Subcutaneous abdominal adipose tissue (tissue), 5 donors: ENCODE data around the gene PPFIA2.
A peak's percentile ranks its signal among the peaks of the same experiment; 100 is the strongest.

Experiments
- H3K27ac ChIP-seq: one replicate; pipeline ENCODE4 v1.7.0; 2013; ENCODE audit warnings: low read depth, mild to moderate bottlenecking, inconsistent platforms, low read length, moderate library complexity
- H3K27me3 ChIP-seq, 5 donors: one replicate each; pipeline ENCODE4 v1.7.0; 2013; ENCODE audit warnings: low read length in 5 of 5, inconsistent platforms in 1 of 5; ENCODE audit not compliant: control insufficient read depth in 5 of 5, insufficient read depth in 4 of 5
- H3K36me3 ChIP-seq, 5 donors: one replicate each; pipeline ENCODE4 v1.7.0; 2013; ENCODE audit warnings: low read length in 5 of 5; ENCODE audit not compliant: control insufficient read depth in 5 of 5, insufficient read depth in 5 of 5
- H3K4me1 ChIP-seq, 5 donors: one replicate each; pipeline ENCODE4 v1.7.0; 2013; ENCODE audit warnings: low read length in 5 of 5, mild to moderate bottlenecking in 3 of 5, moderate library complexity in 1 of 5; ENCODE audit not compliant: control insufficient read depth in 5 of 5, insufficient read depth in 5 of 5
- H3K4me3 ChIP-seq, 5 donors: one replicate each; pipeline ENCODE4 v1.7.0; 2013; ENCODE audit warnings: low read length in 5 of 5, low read depth in 1 of 5
- H3K9ac ChIP-seq, 5 donors: one replicate each; pipeline ENCODE4 v1.7.0; 2013; ENCODE audit warnings: low read length in 5 of 5, mild to moderate bottlenecking in 4 of 5, moderate library complexity in 3 of 5
- H3K9me3 ChIP-seq, 5 donors: one replicate each; pipeline ENCODE4 v1.7.0; 2013; ENCODE audit warnings: low read length in 5 of 5; ENCODE audit not compliant: control insufficient read depth in 5 of 5
- donor health status: healthy.
- donor health status: healthy.
- donor health status: healthy.
- donor health status: healthy.
- donor health status: healthy.

PPFIA2 gene

DNA sequence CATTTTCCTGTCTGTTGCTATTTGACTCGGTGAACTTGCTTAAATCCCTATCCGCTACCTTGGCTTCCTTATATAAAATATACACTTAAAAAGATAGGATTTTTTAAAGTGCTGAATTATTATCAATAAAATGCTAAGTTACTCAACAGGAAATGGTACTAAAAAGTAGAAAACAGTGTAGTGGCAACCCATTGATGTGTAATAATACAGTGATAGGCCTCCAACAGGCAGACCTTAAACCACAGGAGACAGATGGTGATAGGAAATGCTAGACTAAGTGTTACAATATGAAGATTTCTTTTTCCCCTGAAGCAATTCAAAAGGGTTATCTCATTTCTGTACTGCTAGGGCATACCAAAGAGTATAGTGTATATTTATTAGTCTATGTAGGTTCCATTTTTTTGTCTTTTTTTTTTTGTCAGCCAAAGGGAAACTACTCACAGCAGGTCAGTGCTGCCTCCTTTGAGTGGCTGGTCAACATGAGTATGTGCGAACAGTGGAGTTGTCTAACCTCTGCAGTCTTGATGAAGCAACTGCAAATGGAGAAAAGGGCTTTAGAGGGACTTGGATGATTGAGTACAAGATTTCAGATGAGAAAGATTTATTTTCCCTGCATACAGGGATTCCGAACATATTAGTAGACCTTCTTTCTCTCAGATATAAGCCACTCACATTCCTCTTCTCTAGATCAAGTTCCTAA, 497.5 kb downstream of the PPFIA2 start:
- Histone ChIP-seq H3K9ac (no peak overlapping the region), H3K27ac (no peak overlapping the region), H3K4me1 (peaks cover 0 to 3% (median 0%) of the 10 kb centered on the region in 5 donors), H3K9me3 (no peaks in the 10 kb centered on the region), H3K4me3 (no peak overlapping the region), H3K27me3 (no peaks in the 10 kb centered on the region), H3K36me3 (peaks cover 0 to 9% (median 3%) of the 10 kb centered on the region in 5 donors)

DNA sequence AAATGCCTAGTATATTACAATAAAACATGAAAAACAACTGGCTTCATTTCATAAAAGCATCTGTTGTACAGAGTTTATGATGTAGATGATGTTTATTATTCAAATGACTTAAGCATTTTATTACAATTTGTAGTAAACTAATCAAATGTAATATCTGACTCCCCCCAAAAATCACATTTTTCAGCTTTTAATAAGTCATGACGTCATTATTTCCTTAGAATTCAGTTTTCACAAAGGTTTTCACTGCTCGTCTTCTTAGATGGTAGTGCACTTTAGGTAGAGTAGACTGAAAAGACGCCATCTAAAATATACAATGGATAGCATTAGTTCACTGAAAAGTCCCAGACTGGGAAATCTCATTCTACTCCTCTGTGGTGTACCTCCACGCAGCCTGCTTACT, 499.8 kb downstream of the PPFIA2 start:
- Histone ChIP-seq H3K9ac (no peak overlapping the region), H3K27me3 (no peaks in the 10 kb centered on the region), H3K4me3 (no peak overlapping the region), H3K4me1 (peaks cover 0 to 3% (median 0%) of the 10 kb centered on the region in 5 donors), H3K36me3 (peaks cover 0 to 12% (median 3%) of the 10 kb centered on the region in 5 donors), H3K9me3 (no peaks in the 10 kb centered on the region), H3K27ac (no peak overlapping the region)

DNA sequence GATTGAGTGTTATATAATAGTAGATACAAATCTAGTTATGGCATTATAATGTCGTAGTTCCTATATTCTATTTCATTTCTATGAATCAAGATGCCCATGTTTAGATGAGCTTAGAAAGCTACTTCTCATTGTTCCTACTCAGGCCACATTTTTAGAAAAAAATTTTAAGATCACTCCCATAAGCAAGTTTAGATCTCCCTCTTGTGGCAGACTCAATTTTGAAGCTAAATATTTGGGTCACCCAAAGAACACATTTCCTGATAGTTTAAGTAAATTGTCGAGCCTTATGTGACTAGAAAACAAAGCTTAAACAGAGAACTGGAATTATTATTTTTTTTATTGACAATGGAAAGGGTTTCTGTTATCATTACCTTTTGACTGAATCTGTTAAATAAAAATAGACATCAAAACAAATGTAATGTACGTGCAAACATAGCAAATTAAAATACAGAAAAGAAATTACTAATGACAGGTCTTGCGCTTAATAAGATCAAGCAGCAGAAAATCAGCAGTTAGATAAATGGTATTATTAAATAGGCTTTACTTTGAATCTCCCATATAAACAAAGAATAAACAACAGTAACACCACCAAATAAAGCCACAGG, 501.1 kb downstream of the PPFIA2 start:
- H3K9ac ChIP-seq: no peak overlapping the region
- H3K4me3 ChIP-seq: no peak overlapping the region
- H3K36me3 ChIP-seq: peaks cover 0 to 7% (median 1%) of the 10 kb centered on the region in 5 donors
- peaks cover 0 to 5% (median 3%) of the 10 kb centered on the region in 5 donors for H3K4me1 ChIP-seq
- no peak overlapping the region for H3K27ac ChIP-seq
- no peaks in the 10 kb centered on the region for H3K9me3 ChIP-seq
- H3K27me3 ChIP-seq: no peaks in the 10 kb centered on the region

DNA sequence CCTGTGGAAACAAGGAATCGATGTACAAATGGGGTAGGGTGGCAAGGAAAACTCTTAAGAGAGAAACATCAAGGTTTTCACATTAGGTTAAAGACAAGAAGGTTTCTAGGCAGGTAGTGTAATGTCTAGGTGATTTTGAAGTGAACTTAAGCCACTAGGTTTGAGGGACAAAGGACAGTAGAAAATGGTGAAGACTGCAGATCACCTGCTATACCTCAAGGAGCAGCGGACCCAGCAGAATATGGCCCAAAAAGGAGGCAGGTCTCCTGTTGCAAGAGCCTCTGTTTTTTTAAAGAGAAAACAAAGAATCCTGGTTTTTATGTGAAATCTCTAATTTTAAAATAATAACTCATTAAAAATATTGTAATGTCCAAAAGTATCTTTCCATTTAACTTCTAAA, 503.2 kb downstream of the PPFIA2 start:
- peaks cover 0 to 7% (median 0%) of the 10 kb centered on the region in 5 donors for H3K36me3 ChIP-seq
- H3K4me1 ChIP-seq: peaks cover 0 to 8% (median 3%) of the 10 kb centered on the region in 5 donors
- H3K27me3 ChIP-seq: no peaks in the 10 kb centered on the region
- H3K9me3 ChIP-seq: no peaks in the 10 kb centered on the region
- H3K4me3 ChIP-seq: no peak overlapping the region
- H3K9ac ChIP-seq: no peak overlapping the region
- H3K27ac ChIP-seq: no peak overlapping the region

DNA sequence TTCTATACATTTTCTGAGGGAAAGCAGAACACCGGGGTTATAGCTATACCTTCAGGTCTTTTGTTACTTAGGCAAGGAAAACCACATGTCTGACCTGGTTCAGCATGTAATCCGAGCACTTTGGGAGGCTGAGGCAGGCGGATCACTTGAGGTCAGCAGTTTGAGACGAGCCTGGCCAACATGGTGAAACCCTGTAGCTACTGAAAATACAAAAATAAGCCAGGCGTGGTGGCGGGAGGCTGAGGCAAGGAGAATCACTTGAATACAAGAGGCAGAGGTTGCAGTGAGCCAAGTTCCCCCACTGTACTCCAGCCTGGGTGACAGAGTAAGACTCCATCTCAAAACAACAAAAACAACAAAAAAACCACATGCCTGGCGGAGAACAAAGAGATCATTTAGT, 503.7 kb downstream of the PPFIA2 start:
- peaks cover 0 to 8% (median 3%) of the 10 kb centered on the region in 5 donors for H3K4me1 ChIP-seq
- H3K9ac ChIP-seq: no peak overlapping the region
- no peak overlapping the region for H3K27ac ChIP-seq
- H3K36me3 ChIP-seq: peaks cover 0 to 7% (median 0%) of the 10 kb centered on the region in 5 donors
- no peaks in the 10 kb centered on the region for H3K27me3 ChIP-seq
- H3K4me3 ChIP-seq: no peak overlapping the region
- H3K9me3 ChIP-seq: no peaks in the 10 kb centered on the region

DNA sequence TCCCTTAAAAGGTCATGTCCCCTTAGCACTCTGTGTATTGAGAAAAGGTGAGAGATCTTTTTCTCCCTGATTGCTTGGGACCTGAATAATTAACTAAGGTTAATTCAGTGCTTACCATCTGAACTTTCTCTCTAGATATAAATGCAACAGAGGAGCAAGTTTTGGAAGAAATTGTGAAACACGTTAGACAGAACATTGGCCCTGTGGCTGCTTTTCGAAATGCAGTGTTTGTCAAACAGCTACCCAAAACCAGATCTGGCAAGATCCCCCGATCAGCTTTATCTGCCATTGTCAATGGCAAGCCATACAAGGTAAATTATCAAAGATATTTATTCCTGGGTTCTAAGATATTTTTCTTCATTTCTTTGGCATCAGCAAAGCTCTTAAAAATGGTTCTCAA, 505.8 kb downstream of the PPFIA2 start:
- H3K36me3 ChIP-seq: peaks cover 0 to 7% (median 0%) of the 10 kb centered on the region in 5 donors

DNA sequence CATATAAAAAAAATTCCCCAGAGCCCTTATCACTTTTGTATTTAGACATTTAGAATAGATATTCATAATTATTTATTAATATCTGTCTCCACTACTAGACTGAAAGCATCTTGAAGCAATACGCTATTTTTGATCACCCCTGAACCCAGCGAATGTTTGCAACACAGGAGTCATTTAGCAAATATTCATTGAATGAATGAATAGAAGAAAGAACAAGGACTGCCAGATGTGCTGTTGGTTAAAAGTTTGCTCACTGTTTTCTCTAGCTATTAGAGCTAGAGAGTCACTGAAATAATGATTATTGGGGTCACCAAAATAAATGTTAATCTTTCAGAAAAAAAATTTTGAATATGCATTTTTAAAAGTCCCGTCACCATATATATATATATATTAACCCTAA, 506.9 kb downstream of the PPFIA2 start:
- Histone ChIP-seq H3K27me3 (no peaks in the 10 kb centered on the region), H3K9ac (no peak overlapping the region), H3K27ac (no peak overlapping the region), H3K36me3 (peaks cover 0 to 7% (median 0%) of the 10 kb centered on the region in 5 donors), H3K4me1 (peaks cover 0 to 11% (median 3%) of the 10 kb centered on the region in 5 donors), H3K4me3 (no peak overlapping the region), H3K9me3 (no peaks in the 10 kb centered on the region)

More for the DNA sequence above, 505.8 kb downstream of the PPFIA2 start:
- no peak overlapping the region for H3K9ac ChIP-seq
- no peaks in the 10 kb centered on the region for H3K27me3 ChIP-seq
- no peaks in the 10 kb centered on the region for H3K9me3 ChIP-seq
- H3K4me3 ChIP-seq: no peak overlapping the region
- H3K4me1 ChIP-seq: peaks cover 0 to 11% (median 3%) of the 10 kb centered on the region in 5 donors
- no peak overlapping the region for H3K27ac ChIP-seq

DNA sequence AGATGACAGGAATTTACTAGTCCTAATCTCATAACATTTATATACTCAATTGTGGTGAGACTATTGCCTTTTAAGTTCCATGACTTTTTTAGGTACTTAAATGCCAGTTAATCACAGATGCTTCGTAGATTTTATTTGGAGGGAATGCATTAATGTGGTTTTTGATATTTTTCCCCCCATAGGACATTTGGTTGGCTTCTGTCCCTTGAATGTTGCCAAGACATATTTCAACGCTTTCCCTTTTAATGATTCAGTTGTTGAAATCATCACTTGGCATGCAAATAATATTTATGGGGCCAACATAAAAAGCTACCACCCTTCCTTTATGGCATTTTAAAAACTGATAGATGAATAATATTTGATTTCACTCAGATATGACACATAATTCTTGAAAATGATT, 509.2 kb downstream of the PPFIA2 start:
- Histone ChIP-seq H3K36me3 (no peaks in the 10 kb centered on the region), H3K9ac (no peak overlapping the region), H3K4me3 (no peak overlapping the region), H3K27me3 (no peaks in the 10 kb centered on the region), H3K27ac (no peak overlapping the region), H3K9me3 (no peaks in the 10 kb centered on the region), H3K4me1 (peaks cover 0 to 17% (median 2%) of the 10 kb centered on the region in 5 donors)

DNA sequence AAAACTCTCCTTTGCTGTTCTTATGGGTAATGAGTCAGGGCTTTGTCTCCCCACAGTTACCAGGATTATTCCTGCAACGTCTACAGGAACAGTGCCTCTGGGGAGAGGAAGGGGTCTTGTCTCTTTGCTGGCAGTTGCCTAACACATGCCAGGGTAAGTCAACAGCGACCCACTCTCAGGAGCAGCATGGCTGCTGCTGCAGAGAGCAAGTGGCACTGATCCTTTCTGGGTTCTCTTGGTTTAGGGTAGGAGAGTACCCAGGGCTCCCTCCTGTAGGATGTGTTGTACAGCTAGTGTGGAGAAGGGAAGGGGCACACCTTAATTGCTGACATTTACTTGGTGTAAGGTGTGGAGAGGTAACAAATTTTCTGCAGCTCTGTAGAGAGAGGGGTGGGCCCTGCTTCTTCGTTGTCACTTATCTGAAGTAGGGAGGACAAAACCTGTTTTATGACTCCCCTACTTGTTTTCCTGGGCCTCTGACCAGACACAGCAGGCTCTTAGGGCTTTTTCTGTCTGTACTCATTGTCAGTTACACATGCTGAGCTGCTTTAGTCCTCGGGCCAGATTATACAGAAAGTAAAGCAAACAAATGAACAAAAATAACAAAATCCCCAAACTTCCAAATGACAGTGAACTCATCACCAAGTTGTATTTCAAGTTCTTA, 513.1 kb downstream of the PPFIA2 start:
- no peak overlapping the region for H3K4me3 ChIP-seq
- H3K36me3 ChIP-seq: no peaks in the 10 kb centered on the region
- peaks cover 0 to 13% (median 2%) of the 10 kb centered on the region in 5 donors for H3K4me1 ChIP-seq
- H3K27ac ChIP-seq: peak overlapping the region; percentile 18
- no peaks in the 10 kb centered on the region for H3K9me3 ChIP-seq
- H3K9ac ChIP-seq: no peak overlapping the region
- H3K27me3 ChIP-seq: no peaks in the 10 kb centered on the region

DNA sequence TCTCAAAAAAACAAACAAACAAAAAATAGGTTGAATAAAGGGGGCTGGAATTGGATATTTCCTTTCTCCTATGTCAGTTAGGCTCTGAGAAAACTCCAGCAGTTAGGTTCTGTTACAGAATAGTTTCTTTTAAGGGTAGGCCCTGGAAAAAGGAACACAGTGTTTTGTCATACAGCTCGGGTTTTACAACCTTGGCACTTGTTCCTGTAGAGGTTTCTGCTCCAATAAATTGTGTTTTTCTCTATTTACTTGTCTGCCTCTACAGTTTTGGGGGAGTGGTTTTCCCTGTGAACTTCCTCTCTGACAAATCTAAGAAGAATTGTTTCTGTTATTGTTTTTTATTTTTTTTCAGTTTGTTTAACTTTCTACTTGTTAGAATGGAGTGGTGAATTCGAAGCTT, 513.7 kb downstream of the PPFIA2 start:
- H3K27me3 ChIP-seq: no peaks in the 10 kb centered on the region
- no peaks in the 10 kb centered on the region for H3K36me3 ChIP-seq
- peaks cover 0 to 13% (median 2%) of the 10 kb centered on the region in 5 donors for H3K4me1 ChIP-seq
- no peak overlapping the region for H3K4me3 ChIP-seq
- no peak overlapping the region for H3K9ac ChIP-seq
- H3K27ac ChIP-seq: peak overlapping the region; percentile 18
- no peaks in the 10 kb centered on the region for H3K9me3 ChIP-seq
